Right ventricle myocardium inferior (tissue), 1 donor: ENCODE data around the gene COL23A1. TPM values are rescaled to one million over a fixed set of nuclear protein-coding genes. Genes with fewer than 3 reads are reported as not detected.
"Not testable (repeated sequence)": the region's sequence is repeated elsewhere in the genome, so short reads cannot be mapped to it uniquely, and the experiment has no call there.

Experiments used
- ATAC-seq: fragments of 200-7000 bp; cut with Tn5 transposase; one replicate; pipeline ENCODE4 v1.9.1; 2020; ENCODE audit warnings: mild to moderate bottlenecking, moderate library complexity
- DNase-seq: peaks from one replicate; pipeline ENCODE4 v3.0.0; 2021; ENCODE audit errors: missing footprints
- intact Hi-C: fragments of 100-400 bp; cut with DNase I; formaldehyde crosslinking; loops from one replicate; pipeline ENCODE4 v1.11.0; 2022
- total RNA-seq: library from RNA; stranded (reverse); fragmentation: NEBNext Ultra II Directional; extraction: Animal tissue kit (Norgen Biotek cat#: 25700); gene quantifications from one replicate; pipeline ENCODE4 v1.2.1, GENCODE V29; 2021
- donor health status: DM: no; HTN: yes; CAD: no; lungs with severe emphysema.

The COL23A1 gene
- total RNA-seq, 1 donor from 2014 or later, result 22.5 TPM

DNA sequence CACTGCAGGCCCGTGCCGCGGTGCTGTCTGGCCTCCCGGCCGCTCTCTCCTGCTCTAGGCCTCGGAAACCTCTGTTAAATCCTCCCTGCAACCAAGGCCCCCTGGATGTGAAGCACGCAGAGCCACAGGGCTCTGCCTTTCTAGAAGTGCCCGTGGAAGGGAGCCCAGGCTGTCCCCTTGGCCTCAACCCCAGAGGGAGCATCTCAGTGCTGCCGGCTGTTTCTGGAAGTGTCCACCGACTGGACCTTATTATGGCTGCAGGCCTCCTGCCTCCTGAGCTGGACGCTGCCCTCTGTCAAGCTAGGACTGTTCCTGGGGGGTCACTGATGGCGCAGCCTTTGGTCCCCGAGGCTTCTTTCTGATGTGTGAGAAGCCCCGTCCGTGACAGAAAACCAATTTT is 317.2 kb downstream of the COL23A1 start:
- ATAC-seq (no peak), DNase-seq (peak; percentile 63)
- intact Hi-C loops, result no loop called here

DNA sequence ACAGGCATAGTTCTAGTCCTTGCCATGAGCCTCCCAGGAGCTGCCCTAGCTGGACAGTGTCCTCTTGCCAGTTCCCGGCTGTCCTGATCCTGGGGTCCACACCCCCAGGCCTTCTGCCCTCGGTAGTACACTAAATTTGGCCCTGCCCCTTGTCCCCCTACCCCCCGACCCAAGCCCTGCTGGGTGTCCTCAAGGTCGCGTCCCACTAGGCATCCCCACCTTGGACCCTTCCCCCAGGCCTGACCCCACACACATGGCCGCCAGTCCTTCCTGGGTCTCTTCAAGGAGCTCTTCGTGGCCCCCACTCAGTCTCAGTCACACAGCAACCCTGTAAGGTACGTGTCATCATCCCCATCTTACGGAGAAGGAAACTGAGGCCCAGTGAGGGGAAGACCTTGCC is 317.6 kb downstream of the COL23A1 start:
- ATAC-seq, result no peak
- DNase-seq, result peak; percentile 2
- intact Hi-C loops, result no loop called here

DNA sequence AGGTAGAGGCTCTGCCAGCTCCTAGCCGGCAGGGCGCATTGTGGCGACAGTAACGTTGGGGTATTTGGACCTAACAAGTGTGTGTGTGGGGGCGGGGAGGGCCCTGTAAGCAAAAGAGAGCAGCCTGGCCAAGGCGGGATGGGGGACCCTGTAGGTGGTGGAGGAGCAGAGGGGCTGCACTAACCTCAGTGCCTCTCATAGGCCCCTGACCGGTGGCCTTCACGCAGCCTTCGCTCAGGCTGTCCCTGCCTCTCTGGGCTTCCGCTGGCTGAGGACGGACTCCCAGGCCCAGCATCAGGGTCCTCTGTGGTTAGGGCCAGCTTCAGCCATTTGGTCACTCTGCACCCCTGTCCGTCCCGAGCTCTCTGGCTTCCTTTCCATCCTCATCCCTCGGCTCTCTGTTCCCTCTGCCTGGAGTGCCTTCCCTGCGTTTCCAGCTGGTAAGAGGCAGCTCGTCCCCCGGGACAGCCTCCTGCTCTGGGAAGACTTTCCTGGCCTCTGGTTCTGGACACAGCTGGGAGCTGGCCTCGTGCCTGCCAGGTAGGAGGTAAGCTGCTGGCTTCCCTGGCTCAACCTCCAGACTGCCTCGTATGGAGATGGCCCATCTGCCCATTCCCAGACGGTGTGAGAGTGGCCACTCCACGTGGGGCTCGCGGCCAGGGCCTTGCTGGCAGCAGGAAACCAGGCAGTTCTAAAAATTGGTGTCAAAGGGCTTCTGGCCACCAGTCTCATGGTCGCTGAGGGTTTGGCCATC is 318.3 kb downstream of the COL23A1 start:
- intact Hi-C loops, result no loop called here
- DNase-seq (peak; percentile 59), ATAC-seq (no peak)

DNA sequence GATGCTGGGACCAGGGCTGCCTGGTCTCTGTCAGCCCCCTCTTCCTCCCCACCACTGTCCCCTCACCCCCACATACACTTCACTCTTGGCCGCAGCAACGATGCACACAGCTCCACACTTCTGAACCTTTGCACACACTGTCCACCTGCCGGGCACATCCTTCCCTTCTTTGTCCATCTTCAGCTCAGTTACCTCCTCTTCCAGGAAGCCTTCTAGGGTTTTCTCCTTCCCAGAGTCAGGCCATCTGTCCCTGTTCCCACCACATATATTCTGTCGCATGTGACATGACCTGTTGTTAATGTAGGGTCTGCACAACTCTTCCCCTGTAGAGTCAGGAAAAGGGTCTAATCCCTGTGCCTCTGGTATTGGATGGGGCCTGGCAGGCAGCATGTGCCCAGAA is 319.0 kb downstream of the COL23A1 start:
- intact Hi-C loops, result no loop called here
- ATAC-seq (no peak), DNase-seq (peak; percentile 21)

DNA sequence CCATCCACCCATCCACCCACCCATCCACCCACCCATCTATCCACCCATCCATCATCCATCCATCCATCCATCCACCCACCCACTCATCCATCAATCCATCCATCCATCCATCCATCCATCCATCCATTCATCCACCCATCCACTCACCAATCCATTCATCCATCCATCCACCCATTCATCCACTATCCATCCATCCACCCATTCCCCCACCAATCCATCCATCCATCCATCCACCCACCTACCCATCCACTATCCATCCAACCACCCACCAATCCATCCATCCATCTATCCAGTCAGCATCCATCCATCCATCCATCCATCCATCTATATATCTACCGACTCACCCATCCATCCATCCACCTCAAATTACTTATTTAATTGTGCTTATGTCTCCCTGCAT is 320.7 kb downstream of the COL23A1 start:
- DNase-seq (no peak), ATAC-seq (no peak)
- intact Hi-C loops, result no loop called here

DNA sequence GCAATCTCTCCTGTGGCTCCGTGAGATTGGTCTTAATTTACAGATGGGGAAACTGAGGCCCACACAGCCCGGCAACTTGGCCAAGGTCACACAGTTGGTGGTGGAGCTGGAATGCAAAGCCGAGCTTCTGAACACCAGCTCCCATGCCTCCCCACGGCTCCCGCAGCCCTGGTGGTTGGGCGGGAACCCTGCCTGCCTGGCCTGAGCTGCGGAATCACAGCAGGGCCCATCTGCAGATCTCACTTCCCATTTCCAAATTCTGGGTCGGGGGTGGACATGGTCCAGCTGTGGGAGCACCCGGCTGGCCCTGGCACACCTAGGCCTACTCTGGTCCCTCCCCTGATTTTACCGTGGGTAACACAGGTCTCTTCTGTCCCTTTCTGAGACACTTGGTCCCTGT is 322.3 kb downstream of the COL23A1 start:
- DNase-seq (no peak), ATAC-seq (no peak)
- intact Hi-C loops, result no loop called here

DNA sequence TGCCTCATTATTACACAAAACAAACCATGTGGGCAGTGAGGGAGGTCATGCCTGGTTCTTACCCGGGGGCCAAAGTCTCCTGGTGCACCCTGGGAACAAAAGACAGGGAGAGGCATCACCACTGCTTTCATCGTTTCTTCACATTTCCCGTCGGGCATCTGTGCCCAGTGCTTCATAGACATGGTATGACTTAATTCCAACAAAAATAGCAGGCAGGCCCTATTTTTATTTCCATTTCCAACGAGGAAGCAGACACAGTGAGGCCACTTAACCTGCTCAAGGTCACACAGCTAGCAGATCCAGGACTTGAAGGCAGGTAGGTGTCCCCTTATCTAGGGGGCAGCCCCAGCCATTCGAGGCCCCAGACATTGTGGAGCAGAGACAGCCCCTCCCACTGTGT is 322.9 kb downstream of the COL23A1 start:
- DNase-seq, result no peak
- peak; percentile 22 for ATAC-seq
- intact Hi-C loops, result no loop called here

DNA sequence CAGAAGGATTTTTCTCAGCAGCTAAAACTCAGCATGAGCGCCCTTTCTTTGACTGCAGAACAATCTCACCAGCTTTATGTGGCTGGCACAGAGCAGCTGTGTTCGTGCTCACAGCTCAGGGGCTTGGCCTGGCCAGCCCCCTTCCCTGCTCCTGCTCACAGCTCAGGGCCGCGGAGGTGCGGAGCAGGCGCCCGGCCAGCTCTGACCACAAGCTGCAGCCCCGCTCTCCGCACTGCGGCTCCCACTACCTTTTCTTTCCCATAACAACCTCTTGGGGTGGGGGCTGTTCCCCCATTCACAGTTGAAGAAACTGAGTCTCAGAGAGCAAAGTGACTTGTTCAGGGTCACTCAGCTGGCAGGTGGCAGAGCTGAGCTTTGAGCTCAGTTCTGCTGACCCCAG is 323.6 kb downstream of the COL23A1 start:
- peak; percentile 17 for DNase-seq
- ATAC-seq, result no peak
- intact Hi-C loops, result no loop called here

DNA sequence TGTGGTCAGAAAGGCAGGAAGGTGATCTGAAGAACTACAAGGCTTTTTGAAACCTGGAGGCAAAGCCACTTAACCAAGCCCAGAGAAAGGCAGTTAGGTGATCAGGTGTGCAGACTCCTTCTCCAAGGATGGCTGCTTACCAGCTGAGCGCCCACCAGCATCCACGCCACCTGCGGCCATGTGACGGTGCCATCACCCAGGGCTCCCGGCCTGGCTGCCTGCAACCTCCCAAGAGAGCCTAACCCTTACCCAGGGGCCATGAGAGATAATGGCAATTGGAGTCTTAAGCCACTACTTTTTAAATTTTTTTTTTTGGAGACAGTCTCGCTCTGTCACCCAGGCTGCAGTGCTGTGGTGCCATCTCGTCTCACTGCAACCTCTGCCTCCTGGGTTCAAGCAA is 324.4 kb downstream of the COL23A1 start:
- ATAC-seq (no peak), DNase-seq (peak; percentile 22)
- intact Hi-C loops, result no loop called here

DNA sequence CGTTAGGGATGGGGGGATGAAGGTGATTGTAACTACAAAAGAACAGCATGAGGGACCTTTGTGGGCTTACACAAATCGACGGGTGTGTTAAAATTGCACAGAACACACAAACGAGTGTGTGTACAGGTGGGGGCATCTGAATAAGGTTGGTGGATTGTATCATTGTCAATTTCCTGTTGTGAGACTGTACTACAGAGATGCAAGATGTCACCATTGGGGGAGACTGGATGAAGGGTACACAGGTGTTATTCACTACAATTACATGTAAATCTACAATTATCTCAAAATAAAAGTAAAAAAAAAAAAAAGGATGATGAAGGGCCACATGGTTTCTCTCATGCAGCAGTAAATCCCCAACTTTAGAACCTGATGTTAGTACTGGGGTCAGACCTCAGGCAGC is 326.1 kb downstream of the COL23A1 start:
- intact Hi-C loops, result no loop called here
- no peak for ATAC-seq

DNA sequence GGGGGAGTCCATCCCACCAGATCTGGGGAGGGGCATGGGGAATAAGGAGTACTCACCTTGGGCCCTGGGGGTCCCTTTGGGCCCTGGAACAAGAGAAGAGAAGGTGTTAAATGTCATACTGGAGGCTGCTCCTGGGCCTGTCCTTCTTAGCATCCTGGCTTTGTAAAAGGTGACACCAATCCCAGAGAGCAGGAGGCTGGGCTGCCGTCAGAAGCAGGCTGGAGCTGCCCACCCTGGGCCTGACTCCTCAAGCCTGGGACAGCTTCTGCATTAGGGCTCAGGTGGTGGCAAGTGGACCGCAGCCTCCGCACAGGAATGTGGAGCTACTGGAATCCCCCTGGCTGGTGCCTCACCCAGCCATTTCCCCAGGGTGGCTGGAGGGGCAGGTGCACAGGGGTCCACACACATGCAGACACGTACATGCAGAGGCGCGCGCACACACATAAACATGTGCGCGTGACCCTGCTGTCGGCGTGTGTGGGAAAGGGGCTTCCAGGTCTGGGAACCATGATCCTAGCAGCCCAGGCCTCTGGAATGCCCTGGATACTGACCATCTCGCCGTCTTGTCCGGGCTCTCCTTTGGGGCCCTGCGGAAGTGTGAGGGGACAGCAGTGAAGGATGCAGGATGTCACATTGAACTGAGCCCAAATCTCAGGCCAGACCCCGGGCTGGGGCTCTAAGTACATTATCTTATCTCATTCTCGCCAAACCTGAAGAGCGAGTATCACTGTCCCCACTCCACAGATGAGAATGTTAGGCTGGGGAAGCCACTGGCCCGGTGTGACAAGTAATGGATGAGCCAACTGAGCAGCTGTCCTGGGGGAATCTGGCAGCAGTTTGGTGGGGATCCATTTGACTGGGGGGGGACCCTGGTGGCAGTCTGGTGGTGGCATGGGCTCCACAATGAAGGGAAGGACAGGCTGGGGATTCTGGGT is 328.3 kb downstream of the COL23A1 start:
- peak; percentile 66 for DNase-seq
- no peak for ATAC-seq
- intact Hi-C loops, result no loop called here

More for the DNA sequence above, 326.1 kb downstream of the COL23A1 start:
- DNase-seq, result no peak

DNA sequence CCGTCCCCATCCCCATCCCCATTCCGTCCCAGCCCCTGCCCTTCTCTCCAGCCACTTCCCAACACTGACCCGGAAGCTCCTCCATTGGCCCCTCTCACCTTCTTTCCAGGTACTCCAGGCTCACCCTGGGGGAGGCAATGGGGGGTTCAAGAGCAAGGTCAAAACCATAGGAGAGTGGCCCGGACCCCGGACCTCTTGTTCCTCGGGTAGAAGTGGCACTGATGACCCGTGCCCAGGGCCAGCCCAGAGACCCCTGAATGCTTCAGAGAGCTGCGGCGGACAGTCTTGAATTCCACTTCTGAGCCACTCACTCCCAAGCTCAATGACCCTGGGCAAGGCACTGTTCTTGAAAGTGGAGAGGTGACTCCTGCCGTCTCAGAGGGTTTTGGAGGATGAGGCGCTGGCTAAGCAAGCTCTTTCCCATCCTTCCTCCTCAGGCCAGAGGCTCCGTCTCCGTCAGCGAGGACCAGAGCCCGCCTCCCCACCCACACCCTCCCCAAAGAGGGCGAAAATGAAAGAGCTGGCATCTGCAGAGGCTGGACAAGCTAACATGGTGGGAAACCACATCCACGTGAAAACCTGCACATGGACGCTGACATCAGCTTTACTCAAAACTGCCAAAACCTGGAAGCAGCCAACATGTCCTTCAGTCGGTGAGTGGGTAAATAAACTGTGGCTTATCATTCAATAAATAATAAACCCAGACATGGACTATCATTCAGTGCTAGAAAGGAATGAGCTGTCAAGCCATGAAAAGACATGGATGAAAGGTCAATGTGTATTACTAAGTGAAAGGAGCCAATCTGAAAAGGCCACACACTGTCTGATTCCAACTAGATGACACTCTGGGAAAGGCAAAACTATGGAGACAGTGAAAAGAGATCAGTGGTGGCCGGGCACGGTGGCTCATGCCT is 330.3 kb downstream of the COL23A1 start:
- DNase-seq, result peak; percentile 66
- no peak for ATAC-seq
- intact Hi-C loops, result no loop called here

DNA sequence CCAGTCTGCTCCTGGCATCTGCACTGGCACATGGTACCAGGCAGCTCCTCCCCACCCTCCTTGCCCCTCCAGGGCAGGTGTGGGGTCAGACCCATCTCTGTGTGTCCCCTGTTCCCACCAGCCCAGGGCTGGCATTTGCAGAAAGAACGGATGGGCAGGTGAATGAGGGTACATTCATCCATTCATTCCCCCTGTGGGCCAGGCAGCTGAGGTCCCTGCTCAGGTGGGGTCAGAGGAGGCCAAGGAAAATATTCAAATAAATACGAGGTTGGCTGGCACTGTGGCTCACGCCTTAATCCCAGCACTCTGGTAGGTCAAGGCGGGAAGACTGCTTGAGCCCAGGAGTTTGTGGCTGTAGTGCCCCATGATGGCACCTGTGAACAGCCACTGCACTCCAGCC is 332.5 kb downstream of the COL23A1 start:
- no peak for DNase-seq
- ATAC-seq, result no peak
- intact Hi-C loops, result no loop called here

DNA sequence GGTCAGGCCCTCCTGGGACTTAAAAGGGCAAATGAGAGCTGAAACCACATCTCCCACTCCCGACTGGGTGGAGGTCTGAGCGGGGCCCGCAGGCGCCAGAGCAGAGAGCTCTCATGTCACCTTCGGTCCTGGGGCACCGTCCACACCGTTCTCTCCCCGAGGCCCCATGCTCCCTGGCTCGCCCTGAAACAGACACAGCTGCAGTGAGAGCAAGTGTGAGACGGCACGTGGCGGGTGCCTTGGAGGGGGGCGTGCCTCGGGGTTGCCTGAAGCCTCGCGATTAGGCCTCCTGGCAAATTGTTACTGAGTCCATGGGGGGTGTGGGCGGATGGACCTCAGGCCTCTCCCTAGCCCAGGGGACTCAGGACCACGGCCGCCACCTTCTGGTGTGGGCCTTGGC is 333.4 kb downstream of the COL23A1 start:
- DNase-seq (no peak), ATAC-seq (no peak)
- intact Hi-C loops, result no loop called here

DNA sequence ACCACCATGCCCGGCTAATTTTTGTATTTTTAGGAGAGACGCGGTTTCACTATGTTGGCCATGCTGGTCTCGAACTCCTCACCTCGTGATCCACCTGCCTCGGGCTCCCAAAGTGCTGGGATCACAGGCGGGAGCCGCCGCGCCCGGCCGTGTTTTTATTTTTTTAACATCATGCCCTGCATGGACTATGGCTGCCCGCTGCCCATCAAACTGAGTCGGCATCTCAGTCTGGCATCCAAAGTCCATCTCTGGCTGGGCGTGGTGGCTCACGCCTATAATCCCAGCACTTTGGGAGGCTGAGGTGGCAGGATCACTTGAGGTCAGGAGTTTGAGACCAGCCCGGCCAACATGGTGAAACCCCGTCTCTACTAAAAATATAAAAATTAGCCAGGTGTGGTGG is 336.6 kb downstream of the COL23A1 start:
- ATAC-seq, intact Hi-C loops, DNase-seq: not testable (repeated sequence)

DNA sequence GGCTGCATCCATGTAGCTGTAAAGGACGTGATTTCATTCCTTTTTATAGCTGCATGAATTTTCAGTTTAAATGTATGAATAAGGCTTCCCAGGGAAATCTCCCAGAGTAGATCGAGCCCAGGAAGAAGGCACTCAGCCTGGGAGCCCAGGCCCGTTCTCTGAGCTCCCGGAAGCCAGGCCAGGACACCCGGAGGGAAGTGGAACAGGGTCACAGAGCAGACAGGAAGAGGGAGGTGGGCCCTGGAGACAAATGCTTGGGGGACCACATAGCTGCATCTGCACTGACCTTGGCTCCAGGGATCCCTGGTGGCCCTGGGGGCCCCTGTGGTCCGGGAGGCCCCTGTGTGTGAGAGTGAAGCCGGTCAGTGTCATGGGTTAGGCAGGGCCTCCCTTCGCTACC is 337.9 kb downstream of the COL23A1 start:
- DNase-seq (no peak), ATAC-seq (no peak)
- intact Hi-C loops, result no loop called here

DNA sequence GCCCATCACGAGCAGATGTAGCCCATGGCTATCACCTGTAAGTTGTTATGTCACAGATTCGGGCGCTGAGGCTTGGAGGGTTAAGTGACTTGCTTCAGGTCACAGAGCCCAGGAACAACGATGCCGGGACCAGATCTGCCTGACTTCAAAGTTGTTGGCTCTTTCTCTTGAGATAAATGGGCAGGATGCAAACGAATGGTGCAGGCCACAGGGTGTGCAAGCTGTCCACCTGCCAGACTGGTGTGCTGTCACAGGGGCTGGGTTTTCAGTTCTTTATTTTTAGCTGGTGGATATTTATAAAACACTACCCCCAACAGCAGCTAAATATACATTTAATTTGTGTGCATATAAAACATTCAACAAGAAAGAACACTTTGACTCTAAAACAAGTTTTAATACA is 339.9 kb downstream of the COL23A1 start:
- intact Hi-C loops, result no loop called here
- no peak for DNase-seq
- no peak for ATAC-seq

DNA sequence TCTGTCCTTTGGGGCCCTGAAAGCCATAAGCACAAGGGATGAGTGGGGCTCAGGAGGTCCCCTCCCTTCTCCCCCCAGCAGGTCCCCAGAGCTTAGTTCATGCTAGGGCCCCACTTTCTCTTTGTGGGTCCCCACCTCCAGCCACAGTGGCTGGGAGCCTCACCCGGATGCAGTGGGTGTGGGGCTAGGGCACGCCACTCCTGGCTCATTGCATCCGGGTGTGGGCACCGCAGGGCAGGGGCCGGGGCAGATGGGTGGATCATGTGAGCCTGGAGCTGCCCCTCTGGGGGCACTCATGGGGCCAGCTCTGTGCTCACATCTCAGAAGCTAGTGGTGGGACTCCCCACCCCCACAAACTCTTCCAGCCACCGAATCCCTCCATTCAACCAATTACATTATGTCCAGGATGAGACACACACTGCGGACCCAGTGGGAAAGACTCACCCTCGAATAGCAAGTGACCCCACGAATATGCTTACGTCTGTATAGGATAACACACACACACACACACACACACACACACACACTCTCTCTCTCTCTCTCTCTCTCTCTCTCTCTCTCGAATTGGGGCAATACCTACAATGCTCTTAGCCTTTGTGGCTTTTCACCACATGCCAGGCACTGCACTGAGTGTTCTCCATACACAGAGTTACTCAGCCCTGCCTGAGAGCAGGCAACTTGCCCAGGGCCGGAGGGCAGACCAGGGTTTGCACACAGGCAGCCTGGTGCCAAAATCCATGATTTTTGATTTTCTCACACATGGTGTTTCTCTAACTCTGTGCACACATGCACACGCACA is 340.8 kb downstream of the COL23A1 start:
- ATAC-seq (peak; percentile 76), DNase-seq (no peak)
- intact Hi-C loops, result no loop called here
